ENCODE results near the gene DMD.

Gene DMD

GRCh38 chrX:31893525-31893924, 1317.8 kb downstream of the DMD start:
- FAIRE-seq (no peak), DNase-seq (ENCODE audit: low spot score) (no peak)

GRCh38 chrX:31889088-31889487, 1322.3 kb downstream of the DMD start:
- DNase-seq (ENCODE audit: low spot score) (no peak), FAIRE-seq (no peak)

- no peak for FAIRE-seq
- DNase-seq (ENCODE audit: low spot score) = no peak
Observed at GRCh38 chrX:31884535-31884934, 1326.8 kb downstream of the DMD start.

- DNase-seq (ENCODE audit: low spot score) = no peak
Observed at GRCh38 chrX:31872007-31872406, 1339.3 kb downstream of the DMD start.

GRCh38 chrX:31870267-31870666, 1341.1 kb downstream of the DMD start:
- DNase-seq (ENCODE audit: low spot score) (no peak), FAIRE-seq (no peak)

More at GRCh38 chrX:31872007-31872406, 1339.3 kb downstream of the DMD start:
- FAIRE-seq = no peak

GRCh38 chrX:31860686-31861085, 1350.7 kb downstream of the DMD start:
- FAIRE-seq = no peak
- DNase-seq (ENCODE audit: low spot score) = no peak

- no peak for DNase-seq (ENCODE audit: low spot score)
- FAIRE-seq = no peak
Observed at GRCh38 chrX:31858915-31859314, 1352.4 kb downstream of the DMD start.

- FAIRE-seq (no peak), DNase-seq (ENCODE audit: low spot score) (no peak)
Observed at GRCh38 chrX:31854716-31855115, 1356.6 kb downstream of the DMD start.

GRCh38 chrX:31851761-31852160, 1359.6 kb downstream of the DMD start:
- DNase-seq (ENCODE audit: low spot score) = no peak
- no peak for FAIRE-seq

GRCh38 chrX:31847773-31848172, 1363.6 kb downstream of the DMD start:
- no peak for DNase-seq (ENCODE audit: low spot score)
- no peak for FAIRE-seq

GRCh38 chrX:31845003-31845402, 1366.3 kb downstream of the DMD start:
- no peak for DNase-seq (ENCODE audit: low spot score)
- no peak for FAIRE-seq

- DNase-seq (ENCODE audit: low spot score) = no peak
- FAIRE-seq = no peak
Observed at GRCh38 chrX:31838617-31839016, 1372.7 kb downstream of the DMD start.

GRCh38 chrX:31837445-31838049, 1373.8 kb downstream of the DMD start:
- no peak for FAIRE-seq

GRCh38 chrX:31836479-31836878, 1374.9 kb downstream of the DMD start:
- DNase-seq (ENCODE audit: low spot score) (no peak), FAIRE-seq (no peak)

More at GRCh38 chrX:31837445-31838049, 1373.8 kb downstream of the DMD start:
- DNase-seq (ENCODE audit: low spot score) = no peak

- DNase-seq (ENCODE audit: low spot score) = peak; percentile 49
- FAIRE-seq = peak; percentile 95
Observed at GRCh38 chrX:31832263-31832662, 1379.1 kb downstream of the DMD start.

GRCh38 chrX:31820430-31821210, 1390.7 kb downstream of the DMD start:
- DNase-seq (ENCODE audit: low spot score) = no peak
- FAIRE-seq = no peak

- DNase-seq (ENCODE audit: low spot score) = no peak
- no peak for FAIRE-seq
Observed at GRCh38 chrX:31819455-31819854, 1391.9 kb downstream of the DMD start.

- no peak for DNase-seq (ENCODE audit: low spot score)
- no peak for FAIRE-seq
Observed at GRCh38 chrX:31811106-31811505, 1400.2 kb downstream of the DMD start.

- FAIRE-seq = no peak
- DNase-seq (ENCODE audit: low spot score) = no peak
Observed at GRCh38 chrX:31808357-31808756, 1403.0 kb downstream of the DMD start.

- DNase-seq (ENCODE audit: low spot score) (no peak), FAIRE-seq (no peak)
Observed at GRCh38 chrX:31807165-31807564, 1404.2 kb downstream of the DMD start.

GRCh38 chrX:31805781-31806180, 1405.6 kb downstream of the DMD start:
- DNase-seq (ENCODE audit: low spot score) (no peak), FAIRE-seq (no peak)

- FAIRE-seq (no peak), DNase-seq (ENCODE audit: low spot score) (no peak)
Observed at GRCh38 chrX:31800219-31800618, 1411.1 kb downstream of the DMD start.

- FAIRE-seq = no peak
Observed at GRCh38 chrX:31796624-31797023, 1414.7 kb downstream of the DMD start.

More at GRCh38 chrX:31796624-31797023, 1414.7 kb downstream of the DMD start:
- no peak for DNase-seq (ENCODE audit: low spot score)

All from RCC 7860 (cell line).